RWPE2 (cell line): ENCODE measurements around the gene PPP4R3A.

Experiments used
- ATAC-seq: fragments of 200-7000 bp; cut with Tn5 transposase; 3 replicates; pipeline ENCODE4 v1.9.1; 2021; ENCODE audit warnings: low read depth
- DNase-seq: peaks from one replicate; pipeline ENCODE4 v3.0.0-alpha.2; 2020; ENCODE audit warnings: low spot score
- H3K27ac ChIP-seq: fragments of 450-650 bp; 2 replicates; pipeline ENCODE4 v1.5.1; 2017; ENCODE audit warnings: mild to moderate bottlenecking; ENCODE audit not compliant: poor library complexity, severe bottlenecking
- H3K27me3 ChIP-seq: fragments of 250-450 bp; sonication (Bioruptor Pico); 2 replicates; pipeline ENCODE4 v1.5.1; 2021; ENCODE audit warnings: mild to moderate bottlenecking, moderate library complexity; ENCODE audit not compliant: insufficient read depth, poor library complexity, severe bottlenecking
- H3K36me3 ChIP-seq: fragments of 250-450 bp; sonication (Bioruptor Pico); 2 replicates; pipeline ENCODE4 v1.5.1; 2020; ENCODE audit warnings: low read depth, mild to moderate bottlenecking, moderate library complexity
- H3K4me1 ChIP-seq: fragments of 250-450 bp; sonication (Bioruptor Pico); 2 replicates; pipeline ENCODE4 v1.5.1; 2021; ENCODE audit warnings: mild to moderate bottlenecking, moderate library complexity; ENCODE audit not compliant: insufficient read depth, poor library complexity, severe bottlenecking
- H3K4me3 ChIP-seq: fragments of 250-450 bp; sonication (Bioruptor Pico); 2 replicates; pipeline ENCODE4 v1.5.1; 2021; ENCODE audit warnings: mild to moderate bottlenecking, moderate library complexity; ENCODE audit not compliant: severe bottlenecking
- H3K9me3 ChIP-seq: fragments of 250-450 bp; sonication (Bioruptor Pico); 2 replicates; pipeline ENCODE4 v1.5.1; 2021; ENCODE audit warnings: mild to moderate bottlenecking, moderate library complexity; ENCODE audit not compliant: severe bottlenecking
- CTCF ChIP-seq: fragments of 450-650 bp; IDR thresholded peaks from one replicate; pipeline ENCODE4 v1.5.1; 2017; ENCODE audit warnings: mild to moderate bottlenecking, moderate library complexity; ENCODE audit not compliant: poor library complexity, severe bottlenecking

Gene PPP4R3A

GRCh38 chr14:91482263-91483013 lies 27.7 kb downstream of the PPP4R3A start:
- Histone ChIP-seq H3K27ac (no peak overlapping the region), H3K27me3 (no peaks in the 10 kb centered on the region), H3K4me1 (no peaks in the 10 kb centered on the region), H3K36me3 (peaks cover 96% of the 10 kb centered on the region), H3K4me3 (no peak overlapping the region), H3K9me3 (no peaks in the 10 kb centered on the region)
- ATAC-seq: no peak
- no peak for TF ChIP-seq CTCF
- DNase-seq: no peak

GRCh38 chr14:91477388-91477787 lies 32.7 kb downstream of the PPP4R3A start:
- H3K27ac ChIP-seq: no peak overlapping the region
- no peak for ATAC-seq
- peaks cover 100% of the 10 kb centered on the region for H3K36me3 ChIP-seq

GRCh38 chr14:91473046-91473445 lies 37.1 kb downstream of the PPP4R3A start:
- Histone ChIP-seq H3K27me3 (no peaks in the 10 kb centered on the region), H3K9me3 (no peaks in the 10 kb centered on the region), H3K4me3 (no peak overlapping the region), H3K4me1 (no peaks in the 10 kb centered on the region), H3K36me3 (peaks cover 98% of the 10 kb centered on the region), H3K27ac (no peak overlapping the region)
- DNase-seq (no peak), ATAC-seq (no peak)
- TF ChIP-seq CTCF: no peak

More at GRCh38 chr14:91477388-91477787, 32.7 kb downstream of the PPP4R3A start:
- DNase-seq: no peak
- Histone ChIP-seq H3K4me1 (no peaks in the 10 kb centered on the region), H3K4me3 (no peak overlapping the region), H3K27me3 (no peaks in the 10 kb centered on the region), H3K9me3 (no peaks in the 10 kb centered on the region)
- TF ChIP-seq CTCF: no peak

- H3K4me3 ChIP-seq: no peak overlapping the region
- no peak; the same call in 2 of the 3 replicates for ATAC-seq
- TF ChIP-seq CTCF: no peak
- no peaks in the 10 kb centered on the region for H3K9me3 ChIP-seq
- no peak overlapping the region for H3K27ac ChIP-seq
- no peaks in the 10 kb centered on the region for H3K4me1 ChIP-seq
- H3K27me3 ChIP-seq: no peaks in the 10 kb centered on the region
- no peak for DNase-seq
- H3K36me3 ChIP-seq: peaks cover 98% of the 10 kb centered on the region
Observed at GRCh38 chr14:91470216-91470615, 39.9 kb downstream of the PPP4R3A start.

GRCh38 chr14:91466192-91466591 lies 43.9 kb downstream of the PPP4R3A start:
- Histone ChIP-seq H3K4me3 (no peak overlapping the region), H3K27ac (no peak overlapping the region), H3K4me1 (no peaks in the 10 kb centered on the region), H3K36me3 (peaks cover 98% of the 10 kb centered on the region), H3K9me3 (no peaks in the 10 kb centered on the region), H3K27me3 (no peaks in the 10 kb centered on the region)
- no peak for TF ChIP-seq CTCF
- ATAC-seq: no peak
- no peak for DNase-seq
